ENCODE data around the gene TMEM44. TPM values are rescaled to one million over a fixed set of nuclear protein-coding genes. Genes with fewer than 3 reads are reported as not detected.
A peak's percentile ranks its signal among the peaks of the same experiment; 100 is the strongest.

The TMEM44 gene
- total RNA-seq, 1 donor from 2014 or later: 7.5 TPM

DNA sequence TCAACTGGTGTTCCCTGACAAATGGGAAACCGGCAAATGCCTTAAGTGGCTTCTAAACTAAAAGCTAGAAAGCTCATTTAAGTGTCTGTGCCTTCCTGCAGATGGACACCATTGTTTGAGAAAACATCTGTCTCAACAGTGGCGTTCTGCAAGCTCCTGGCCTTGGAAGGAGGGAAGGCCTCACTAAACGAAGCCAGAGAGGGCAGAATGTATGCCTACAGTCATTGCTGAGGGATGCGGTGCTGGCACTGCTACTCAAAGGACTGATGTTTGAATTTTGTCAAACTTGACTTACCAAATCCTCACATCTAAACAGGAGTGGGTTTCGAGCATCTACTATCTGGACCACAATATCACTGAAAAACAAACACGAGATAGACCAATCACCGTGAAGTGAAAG, 26.6 kb upstream of the TMEM44 start:
- TF ChIP-seq, protein P1, sequence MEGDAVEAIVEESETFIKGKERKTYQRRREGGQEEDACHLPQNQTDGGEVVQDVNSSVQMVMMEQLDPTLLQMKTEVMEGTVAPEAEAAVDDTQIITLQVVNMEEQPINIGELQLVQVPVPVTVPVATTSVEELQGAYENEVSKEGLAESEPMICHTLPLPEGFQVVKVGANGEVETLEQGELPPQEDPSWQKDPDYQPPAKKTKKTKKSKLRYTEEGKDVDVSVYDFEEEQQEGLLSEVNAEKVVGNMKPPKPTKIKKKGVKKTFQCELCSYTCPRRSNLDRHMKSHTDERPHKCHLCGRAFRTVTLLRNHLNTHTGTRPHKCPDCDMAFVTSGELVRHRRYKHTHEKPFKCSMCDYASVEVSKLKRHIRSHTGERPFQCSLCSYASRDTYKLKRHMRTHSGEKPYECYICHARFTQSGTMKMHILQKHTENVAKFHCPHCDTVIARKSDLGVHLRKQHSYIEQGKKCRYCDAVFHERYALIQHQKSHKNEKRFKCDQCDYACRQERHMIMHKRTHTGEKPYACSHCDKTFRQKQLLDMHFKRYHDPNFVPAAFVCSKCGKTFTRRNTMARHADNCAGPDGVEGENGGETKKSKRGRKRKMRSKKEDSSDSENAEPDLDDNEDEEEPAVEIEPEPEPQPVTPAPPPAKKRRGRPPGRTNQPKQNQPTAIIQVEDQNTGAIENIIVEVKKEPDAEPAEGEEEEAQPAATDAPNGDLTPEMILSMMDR (IDR thresholded peaks at IDR 0.05; ENCODE audit: borderline replicate concordance): no peak
- H3K4me3 ChIP-seq: no peak overlapping the region
- H3K27ac ChIP-seq (replicated peaks): no peak overlapping the region
- H3K9me3 ChIP-seq (replicated peaks): no peaks in the 10 kb centered on the region
- peaks cover 9% of the 10 kb centered on the region for H3K4me1 ChIP-seq
- no peaks in the 10 kb centered on the region for H3K27me3 ChIP-seq (ENCODE audit: low read depth)
- no peak for DNase-seq
- intact Hi-C loops (cut with micrococcal nuclease): no loop called here
- H3K36me3 ChIP-seq: peaks cover 66% of the 10 kb centered on the region

DNA sequence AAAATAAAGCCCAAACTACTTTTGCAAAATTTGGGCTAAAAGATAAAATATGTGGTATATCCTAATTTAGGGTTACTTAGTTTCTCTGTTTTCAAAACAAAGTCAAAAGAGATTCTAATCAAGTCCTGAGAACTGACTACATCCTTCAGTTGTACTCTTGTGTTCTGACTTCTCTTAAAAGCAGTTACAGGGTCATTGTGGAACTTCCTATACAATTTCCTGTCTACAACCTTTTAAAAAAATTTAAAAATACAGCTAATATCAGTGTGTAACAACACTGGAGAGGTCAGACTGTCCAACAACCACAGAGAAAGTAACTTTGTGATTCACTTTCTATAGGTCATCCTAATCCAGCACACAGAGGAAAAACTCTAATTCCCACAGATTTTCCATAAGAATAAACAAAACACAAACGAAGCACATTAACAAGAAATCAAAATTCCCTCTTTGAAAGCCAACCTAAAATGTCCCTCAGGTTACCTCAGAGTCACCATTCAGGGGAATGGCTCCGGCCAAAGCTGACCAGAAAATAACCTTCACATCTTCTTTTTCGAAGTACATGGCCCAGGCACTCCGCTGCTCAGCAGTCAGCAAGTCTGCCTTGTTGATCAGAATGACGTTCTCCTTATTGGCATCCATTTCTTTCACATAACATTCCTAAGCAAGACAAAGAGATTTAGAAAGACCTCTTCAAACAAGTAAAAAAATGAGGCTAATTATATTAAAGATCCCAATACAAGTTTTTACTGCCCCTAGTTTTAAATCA, 25.4 kb upstream of the TMEM44 start:
- H3K4me1 ChIP-seq: peaks cover 9% of the 10 kb centered on the region
- peaks cover 64% of the 10 kb centered on the region for H3K36me3 ChIP-seq
- H3K27ac ChIP-seq (replicated peaks): peak overlapping the region; percentile 42
- intact Hi-C loops (cut with micrococcal nuclease): no loop called here
- H3K9me3 ChIP-seq (replicated peaks): no peaks in the 10 kb centered on the region
- H3K27me3 ChIP-seq (ENCODE audit: low read depth): no peaks in the 10 kb centered on the region
- H3K4me3 ChIP-seq: no peak overlapping the region
- TF ChIP-seq, protein P1 (IDR thresholded peaks at IDR 0.05; ENCODE audit: borderline replicate concordance): no peak
- no peak for DNase-seq

DNA sequence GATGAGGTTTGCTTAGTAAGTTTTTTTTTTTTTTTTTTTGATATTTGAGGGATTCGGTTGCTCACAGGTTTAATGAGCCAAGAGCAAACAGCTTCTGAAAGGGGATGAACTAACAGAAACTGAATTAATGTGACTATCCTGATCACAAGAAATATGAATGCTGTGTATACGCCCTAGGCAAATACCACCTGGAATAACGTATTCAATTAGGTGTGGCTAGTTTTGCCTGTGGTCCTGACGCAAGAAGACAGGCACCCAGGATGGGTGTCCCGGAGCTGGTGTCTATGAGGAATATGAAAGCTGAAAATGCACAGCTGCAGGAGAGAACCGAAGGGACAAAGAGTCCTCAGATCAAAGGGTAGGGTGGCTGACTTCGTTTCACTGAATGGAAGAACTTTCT, 24.2 kb upstream of the TMEM44 start:
- Histone ChIP-seq H3K4me1 (peaks cover 9% of the 10 kb centered on the region), H3K36me3 (peaks cover 69% of the 10 kb centered on the region), H3K4me3 (no peak overlapping the region), H3K9me3 (replicated peaks) (no peaks in the 10 kb centered on the region), H3K27ac (replicated peaks) (no peak overlapping the region), H3K27me3 (ENCODE audit: low read depth) (no peaks in the 10 kb centered on the region)
- intact Hi-C loops (cut with micrococcal nuclease): no loop called here
- TF ChIP-seq, protein P1 (IDR thresholded peaks at IDR 0.05; ENCODE audit: borderline replicate concordance): no peak
- DNase-seq: no peak

DNA sequence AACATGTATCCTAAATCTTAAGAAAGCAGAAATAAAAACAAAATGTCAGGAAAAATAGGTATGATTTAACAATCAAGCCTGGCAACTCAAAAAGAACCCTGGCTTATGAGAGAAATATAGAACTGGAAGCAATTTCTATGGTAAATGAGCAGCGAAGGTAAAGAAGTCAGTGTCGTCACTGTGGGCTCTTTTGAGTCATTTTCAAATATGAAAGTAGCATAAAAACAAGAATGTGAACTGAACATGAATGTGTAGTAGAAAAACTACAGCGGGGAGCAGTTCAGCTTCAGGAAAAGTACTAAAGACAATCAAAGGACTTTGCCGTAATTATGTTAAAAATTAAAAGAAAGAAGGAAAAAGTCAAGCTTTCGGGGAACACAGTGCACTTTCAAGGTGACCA, 21.2 kb upstream of the TMEM44 start:
- Histone ChIP-seq H3K4me3 (no peak overlapping the region), H3K27ac (replicated peaks) (no peak overlapping the region), H3K4me1 (peaks cover 5% of the 10 kb centered on the region), H3K36me3 (peaks cover 73% of the 10 kb centered on the region), H3K27me3 (ENCODE audit: low read depth) (no peaks in the 10 kb centered on the region), H3K9me3 (replicated peaks) (no peaks in the 10 kb centered on the region)
- intact Hi-C loops (cut with micrococcal nuclease): no loop called here
- TF ChIP-seq, protein P1 (IDR thresholded peaks at IDR 0.05; ENCODE audit: borderline replicate concordance): no peak
- no peak for DNase-seq

GRCh38 chr3:194647747-194648146, 14.5 kb upstream of the TMEM44 start:
- TF ChIP-seq, protein P1 (IDR thresholded peaks at IDR 0.05; ENCODE audit: borderline replicate concordance): no peak
- Histone ChIP-seq H3K36me3 (peaks cover 93% of the 10 kb centered on the region), H3K9me3 (replicated peaks) (no peaks in the 10 kb centered on the region), H3K27me3 (ENCODE audit: low read depth) (no peaks in the 10 kb centered on the region), H3K27ac (replicated peaks) (no peak overlapping the region), H3K4me1 (no peaks in the 10 kb centered on the region), H3K4me3 (no peak overlapping the region)
- intact Hi-C loops (cut with micrococcal nuclease): no loop called here
- no peak for DNase-seq
